ENCODE measurements around the gene ARHGEF4. TPM values are rescaled to one million over a fixed set of nuclear protein-coding genes. Genes with fewer than 3 reads are reported as not detected.
"Not testable (repeated sequence)": the region's sequence is repeated elsewhere in the genome, so short reads cannot be mapped to it uniquely, and the experiment has no call there.

The ARHGEF4 gene
- total RNA-seq, 1 experiment from 2014 or later: 21.8 TPM

- DNase-seq (ENCODE audit: low spot score); H3K36me3 Mint-ChIP-seq; H3K27ac Mint-ChIP-seq; H3K4me3 Mint-ChIP-seq; ATAC-seq; H3K27me3 Mint-ChIP-seq (ENCODE audit: low read depth); H3K4me1 Mint-ChIP-seq; H3K9me3 Mint-ChIP-seq; POLR2A ChIA-PET; CTCF ChIA-PET: not testable (repeated sequence)
Measured at GRCh38 chr2:130991446-130991845, 154.7 kb downstream of the ARHGEF4 start.

GRCh38 chr2:130992003-130992402 lies 155.3 kb downstream of the ARHGEF4 start:
- H3K36me3 Mint-ChIP-seq; CTCF ChIA-PET; H3K4me3 Mint-ChIP-seq; H3K27me3 Mint-ChIP-seq (ENCODE audit: low read depth); H3K9me3 Mint-ChIP-seq; DNase-seq (ENCODE audit: low spot score); POLR2A ChIA-PET; ATAC-seq; H3K4me1 Mint-ChIP-seq: not testable (repeated sequence)
- peak; percentile 51 for TF ChIP-seq NFYB (CRISPR knock-in tag; conservative IDR thresholded peaks at IDR 0.05; ENCODE audit: low read depth)
- 0 out of 2 replicates have a peak overlapping the region, but pooled peaks have one; percentile 57 for H3K27ac Mint-ChIP-seq

GRCh38 chr2:130996691-130997090 lies 160.0 kb downstream of the ARHGEF4 start:
- CTCF ChIA-PET: interaction anchor here (2.0 kb wide), 1 partner anchor 76 kb away, joined by 5 read pairs; no protein-coding TSS in a partner anchor
- TF ChIP-seq FOXP1 (CRISPR knock-in tag; IDR thresholded peaks at IDR 0.05; ENCODE audit: borderline replicate concordance) (no peak), EMX1 (CRISPR knock-in tag; IDR thresholded peaks at IDR 0.05) (no peak), NR2C2 (CRISPR knock-in tag; IDR thresholded peaks at IDR 0.05) (no peak), IRF1 (CRISPR knock-in tag; IDR thresholded peaks at IDR 0.05) (no peak), JAZF1 (CRISPR knock-in tag; IDR thresholded peaks at IDR 0.05) (no peak), GRHL2 (CRISPR knock-in tag; IDR thresholded peaks at IDR 0.05; ENCODE audit: insufficient replicate concordance, severe bottlenecking) (no peak), SMAD3 (CRISPR knock-in tag; IDR thresholded peaks at IDR 0.05; ENCODE audit: borderline replicate concordance) (no peak), ERG (CRISPR knock-in tag; IDR thresholded peaks at IDR 0.05) (no peak), CREB1 (CRISPR knock-in tag; IDR thresholded peaks at IDR 0.05) (no peak), RORB (CRISPR knock-in tag; IDR thresholded peaks at IDR 0.05) (no peak), SMAD4 (CRISPR knock-in tag; IDR thresholded peaks at IDR 0.05) (no peak)
- TF ChIP-seq, protein P1, sequence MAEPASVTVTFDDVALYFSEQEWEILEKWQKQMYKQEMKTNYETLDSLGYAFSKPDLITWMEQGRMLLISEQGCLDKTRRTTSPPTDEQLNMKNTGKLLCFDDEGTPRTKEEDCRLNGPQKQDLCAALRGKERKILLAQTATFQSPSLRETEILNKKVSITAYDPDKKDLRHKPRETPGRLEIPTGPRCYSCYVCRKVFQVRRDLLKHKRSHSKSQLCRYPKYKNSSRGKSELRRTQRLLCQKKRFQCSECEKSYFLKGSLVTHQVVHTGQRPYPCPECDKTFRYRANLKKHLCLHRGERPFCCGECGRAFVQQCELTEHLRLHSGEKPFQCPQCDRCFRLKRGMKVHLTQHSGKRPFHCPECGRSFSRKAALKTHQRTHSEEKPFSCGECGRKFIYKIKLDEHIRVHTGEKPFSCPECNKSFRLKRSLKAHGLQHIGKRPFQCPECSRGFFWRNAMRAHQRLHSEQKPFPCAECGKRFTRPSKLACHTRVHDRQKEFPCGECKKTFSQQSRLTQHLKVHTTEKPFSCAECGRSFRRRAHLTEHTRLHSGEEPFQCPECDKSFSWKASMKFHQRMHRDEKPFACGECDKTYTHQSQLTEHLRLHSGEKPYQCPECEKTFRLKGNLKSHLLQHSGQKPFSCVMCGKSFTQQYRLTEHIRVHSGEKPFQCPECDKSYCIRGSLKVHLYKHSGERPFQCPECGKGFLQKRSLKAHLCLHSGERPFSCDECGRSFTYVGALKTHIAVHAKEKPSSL (CRISPR knock-in tag; conservative IDR thresholded peaks at IDR 0.05): no peak
- TF ChIP-seq, protein P2, sequence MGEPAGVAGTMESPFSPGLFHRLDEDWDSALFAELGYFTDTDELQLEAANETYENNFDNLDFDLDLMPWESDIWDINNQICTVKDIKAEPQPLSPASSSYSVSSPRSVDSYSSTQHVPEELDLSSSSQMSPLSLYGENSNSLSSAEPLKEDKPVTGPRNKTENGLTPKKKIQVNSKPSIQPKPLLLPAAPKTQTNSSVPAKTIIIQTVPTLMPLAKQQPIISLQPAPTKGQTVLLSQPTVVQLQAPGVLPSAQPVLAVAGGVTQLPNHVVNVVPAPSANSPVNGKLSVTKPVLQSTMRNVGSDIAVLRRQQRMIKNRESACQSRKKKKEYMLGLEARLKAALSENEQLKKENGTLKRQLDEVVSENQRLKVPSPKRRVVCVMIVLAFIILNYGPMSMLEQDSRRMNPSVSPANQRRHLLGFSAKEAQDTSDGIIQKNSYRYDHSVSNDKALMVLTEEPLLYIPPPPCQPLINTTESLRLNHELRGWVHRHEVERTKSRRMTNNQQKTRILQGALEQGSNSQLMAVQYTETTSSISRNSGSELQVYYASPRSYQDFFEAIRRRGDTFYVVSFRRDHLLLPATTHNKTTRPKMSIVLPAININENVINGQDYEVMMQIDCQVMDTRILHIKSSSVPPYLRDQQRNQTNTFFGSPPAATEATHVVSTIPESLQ (CRISPR knock-in tag; IDR thresholded peaks at IDR 0.05): no peak
- TF ChIP-seq, protein P3, sequence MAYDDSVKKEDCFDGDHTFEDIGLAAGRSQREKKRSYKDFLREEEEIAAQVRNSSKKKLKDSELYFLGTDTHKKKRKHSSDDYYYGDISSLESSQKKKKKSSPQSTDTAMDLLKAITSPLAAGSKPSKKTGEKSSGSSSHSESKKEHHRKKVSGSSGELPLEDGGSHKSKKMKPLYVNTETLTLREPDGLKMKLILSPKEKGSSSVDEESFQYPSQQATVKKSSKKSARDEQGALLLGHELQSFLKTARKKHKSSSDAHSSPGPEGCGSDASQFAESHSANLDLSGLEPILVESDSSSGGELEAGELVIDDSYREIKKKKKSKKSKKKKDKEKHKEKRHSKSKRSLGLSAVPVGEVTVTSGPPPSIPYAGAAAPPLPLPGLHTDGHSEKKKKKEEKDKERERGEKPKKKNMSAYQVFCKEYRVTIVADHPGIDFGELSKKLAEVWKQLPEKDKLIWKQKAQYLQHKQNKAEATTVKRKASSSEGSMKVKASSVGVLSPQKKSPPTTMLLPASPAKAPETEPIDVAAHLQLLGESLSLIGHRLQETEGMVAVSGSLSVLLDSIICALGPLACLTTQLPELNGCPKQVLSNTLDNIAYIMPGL (CRISPR knock-in tag; IDR thresholded peaks at IDR 0.05): no peak
- DNase-seq (ENCODE audit: low spot score) (no peak), ATAC-seq (no peak)
- POLR2A ChIA-PET: no interaction called here
- Mint-ChIP-seq H3K27me3 (ENCODE audit: low read depth) (no peaks in the 10 kb centered on the region), H3K4me1 (peaks cover 6% of the 10 kb centered on the region), H3K27ac (no peak overlapping the region), H3K36me3 (peaks cover 2% of the 10 kb centered on the region; the same call in 1 of the 2 replicates), H3K4me3 (no peak overlapping the region), H3K9me3 (peaks cover 5% of the 10 kb centered on the region)
